A549 (cell line): ENCODE data around the gene ARL6IP6. TPM values are rescaled to one million over a fixed set of nuclear protein-coding genes. Genes with fewer than 3 reads are reported as not detected.

Experiments used
- ATAC-seq, 2 experiments: fragments of 200-7000 bp in 1 of 2; fragments of >200 bp in 1 of 2; cut with Nextera tagmentation in 1 of 2; cut with Tn5 transposase in 1 of 2; 3 replicates each; pipeline versions ENCODE4 v1.8.0 to v1.9.1; 2018 to 2020; ENCODE audit warnings: mild to moderate bottlenecking in 1 of 2, moderate library complexity in 1 of 2
- CTCF ChIA-PET: fragments of 300-600 bp; sonication (Branson Sonifier 250); formaldehyde crosslinking; extraction: SDS; loops from one replicate; lab custom pipeline; 2021; ENCODE audit warnings: antibody characterized with exemption, inconsistent platforms; lab: Yijun Ruan, JAX
- POLR2A ChIA-PET: fragments of 350-600 bp; formaldehyde crosslinking; extraction: SDS; loops from one replicate; lab custom pipeline; 2021; ENCODE audit warnings: antibody characterized with exemption, inconsistent platforms; lab: Yijun Ruan, JAX
- DNase-seq, 2 experiments: peaks; one replicate each; pipeline versions ENCODE4 v3.0.0 to v3.0.0-alpha.2; 2011 to 2016; ENCODE audit warnings: low read depth in 1 of 2, low spot score in 1 of 2
- FAIRE-seq: peaks from 2 replicates; lab custom pipeline; 2011; peaks lifted over from hg19 to GRCh38; lab: Jason Lieb, UNC
- H3K27ac ChIP-seq, 2 experiments: fragments of >200 bp; sonication (Bioruptor Twin); formaldehyde crosslinking; 3 replicates each; pipeline ENCODE4 v1.5.1; 2016 to 2017
- H3K4me1 ChIP-seq: fragments of >200 bp; sonication (Bioruptor Twin); formaldehyde crosslinking; 3 replicates; pipeline ENCODE4 v1.6.1; 2016
- H3K4me2 ChIP-seq: fragments of >200 bp; sonication (Bioruptor Twin); formaldehyde crosslinking; 3 replicates; pipeline ENCODE4 v1.6.1; 2016
- H3K4me3 ChIP-seq: fragments of >200 bp; sonication (Bioruptor Twin); formaldehyde crosslinking; 3 replicates; pipeline ENCODE4 v1.5.1; 2016
- H3K9me3 ChIP-seq: fragments of >200 bp; sonication (Bioruptor Twin); formaldehyde crosslinking; 3 replicates; pipeline ENCODE4 v1.6.1; 2016
- BHLHE40 ChIP-seq: IDR thresholded peaks from 2 replicates; pipeline ENCODE4 v1.6.1; 2012; ENCODE audit warnings: low read depth, low read length, inconsistent platforms
- CEBPB ChIP-seq, 2 experiments: fragments of >200 bp in 1 of 2; sonication (Bioruptor Twin) in 1 of 2; formaldehyde crosslinking in 1 of 2; IDR thresholded peaks; 2 replicates each; pipeline ENCODE4 v1.6.1; 2012 to 2016
- CHD4 ChIP-seq: fragments of 200-600 bp; sonication (generic); IDR thresholded peaks from 2 replicates; pipeline ENCODE4 v1.6.1; 2016; ENCODE audit warnings: antibody characterized with exemption, mild to moderate bottlenecking, borderline replicate concordance
- FOSL2 ChIP-seq, 2 experiments: fragments of 450-650 bp in 1 of 2; fragments of >200 bp in 1 of 2; sonication (Bioruptor Twin) in 1 of 2; formaldehyde crosslinking; IDR thresholded peaks; 2 replicates each; pipeline versions ENCODE4 v1.5.0 to v1.6.1; 2016 to 2020; ENCODE audit warnings: mild to moderate bottlenecking in 1 of 2, moderate library complexity in 1 of 2
- FOXS1 ChIP-seq: fragments of 250-450 bp; sonication (Bioruptor Pico); IDR thresholded peaks from 2 replicates; pipeline ENCODE4 v1.5.0; 2020; ENCODE audit warnings: mild to moderate bottlenecking, moderate library complexity
- GATA3 ChIP-seq: IDR thresholded peaks from 2 replicates; pipeline ENCODE4 v1.6.1; 2012; ENCODE audit warnings: borderline replicate concordance
- HOXA7 ChIP-seq: fragments of 250-450 bp; sonication (Bioruptor Pico); IDR thresholded peaks from 2 replicates; pipeline ENCODE4 v1.5.0; 2020; ENCODE audit warnings: mild to moderate bottlenecking, moderate library complexity
- JUN ChIP-seq, 2 experiments: fragments of >200 bp; sonication (Bioruptor Twin); formaldehyde crosslinking; IDR thresholded peaks; 2 replicates in 1 of 2; 3 replicates in 1 of 2; pipeline ENCODE4 v1.6.1; 2016 to 2017
- KDM1A ChIP-seq: fragments of 200-600 bp; sonication (generic); IDR thresholded peaks from 2 replicates; pipeline ENCODE4 v1.6.1; 2016; ENCODE audit warnings: low read depth, mild to moderate bottlenecking
- KDM5A ChIP-seq: fragments of 200-600 bp; sonication (generic); IDR thresholded peaks from 2 replicates; pipeline ENCODE4 v1.6.1; 2016; ENCODE audit warnings: antibody characterized with exemption, mild to moderate bottlenecking
- MAFK ChIP-seq: fragments of 450-650 bp; IDR thresholded peaks from 2 replicates; pipeline ENCODE4 v1.6.1; 2014; ENCODE audit not compliant: partially characterized antibody
- POLR2AphosphoS2 ChIP-seq: conservative IDR thresholded peaks from 2 replicates; pipeline ENCODE4 v1.6.1; 2012; ENCODE audit warnings: low read length, improper control_type of control experiment, inconsistent platforms
- RARB ChIP-seq: fragments of 250-450 bp; sonication (Bioruptor Pico); IDR thresholded peaks from 2 replicates; pipeline ENCODE4 v1.8.0; 2021; ENCODE audit warnings: mild to moderate bottlenecking, moderate library complexity
- RFX5 ChIP-seq: fragments of 450-650 bp; IDR thresholded peaks from 2 replicates; pipeline ENCODE4 v1.7.1; 2014; ENCODE audit warnings: antibody characterized with exemption, mild to moderate bottlenecking, moderate library complexity
- SMC3 ChIP-seq: fragments of >200 bp; sonication (Bioruptor Twin); formaldehyde crosslinking; IDR thresholded peaks from 3 replicates; pipeline ENCODE4 v1.6.1; 2018; ENCODE audit warnings: inconsistent platforms
- SREBF2 ChIP-seq: fragments of 450-650 bp; IDR thresholded peaks from 2 replicates; pipeline ENCODE4 v1.6.1; 2014; ENCODE audit warnings: mild to moderate bottlenecking, moderate library complexity
- TFCP2L1 ChIP-seq: fragments of 250-450 bp; sonication (Bioruptor Pico); IDR thresholded peaks from 2 replicates; pipeline ENCODE4 v1.5.0; 2021; ENCODE audit warnings: mild to moderate bottlenecking
- ZC3H11A ChIP-seq: fragments of 450-650 bp; IDR thresholded peaks from 2 replicates; pipeline ENCODE4 v1.6.1; 2014; ENCODE audit warnings: antibody characterized with exemption, mild to moderate bottlenecking
- ZSCAN20 ChIP-seq: fragments of 250-450 bp; sonication (Bioruptor Pico); IDR thresholded peaks from 2 replicates; pipeline ENCODE4 v1.8.0; 2022; ENCODE audit warnings: mild to moderate bottlenecking, moderate library complexity
- polyA plus RNA-seq, 4 experiments: library from polyadenylated mRNA; depleted of rRNA in 3 of 4; stranded (reverse); fragments of >200 nt; fragmentation: RNase III in 1 of 4; extraction: RNeasy Plus Mini Kit Qiagen cat#74134 plus additional on column Dnase treatment in 1 of 4; gene quantifications; 2 replicates in 3 of 4; 3 replicates in 1 of 4; pipeline ENCODE4 v1.2.3, GENCODE V29; 2011 to 2017
- TF ChIP-seq, protein P1 (sequence below): fragments of 150-350 bp; IDR thresholded peaks from 2 replicates; pipeline ENCODE4 v1.6.1; 2014; ENCODE audit warnings: low read depth, mild to moderate bottlenecking, low read length
- TF ChIP-seq, protein P2 (sequence below): fragments of >200 bp; sonication (Bioruptor Twin); formaldehyde crosslinking; IDR thresholded peaks from 3 replicates; pipeline ENCODE4 v1.6.1; 2016
- TF ChIP-seq, protein P3 (sequence below): IDR thresholded peaks from 2 replicates; pipeline ENCODE4 v1.6.1; 2012; ENCODE audit warnings: low read depth, borderline replicate concordance
- TF ChIP-seq, protein P4 (sequence below): fragments of >200 bp; sonication (Bioruptor Twin); formaldehyde crosslinking; IDR thresholded peaks from 3 replicates; pipeline ENCODE4 v1.5.1; 2016

Gene ARL6IP6
- polyA plus RNA-seq, 2 of the 4 experiments (the other 2 are of a cell fraction) = 28.1 to 72.7 TPM

DNA sequence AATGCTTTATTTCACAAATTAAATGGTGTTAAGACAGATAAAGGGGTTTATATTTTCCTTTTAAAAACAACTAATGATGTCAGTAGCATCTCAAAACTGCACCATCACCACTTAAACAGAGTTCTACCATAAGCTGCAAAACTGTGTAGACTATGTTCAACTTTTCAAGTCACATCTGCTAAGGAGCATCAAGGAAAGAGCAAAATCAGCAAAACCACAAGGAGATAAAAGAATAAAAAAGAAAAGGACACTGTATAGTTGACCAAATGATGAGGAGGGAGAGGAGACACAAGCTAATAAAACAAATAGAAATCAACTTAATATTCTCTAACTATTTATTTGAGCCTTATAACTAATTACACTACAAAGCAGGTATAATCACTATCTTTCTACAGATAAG is 35.0 kb upstream of the ARL6IP6 start:
- H3K4me3 ChIP-seq = no peak overlapping the region
- TF ChIP-seq, protein P1, sequence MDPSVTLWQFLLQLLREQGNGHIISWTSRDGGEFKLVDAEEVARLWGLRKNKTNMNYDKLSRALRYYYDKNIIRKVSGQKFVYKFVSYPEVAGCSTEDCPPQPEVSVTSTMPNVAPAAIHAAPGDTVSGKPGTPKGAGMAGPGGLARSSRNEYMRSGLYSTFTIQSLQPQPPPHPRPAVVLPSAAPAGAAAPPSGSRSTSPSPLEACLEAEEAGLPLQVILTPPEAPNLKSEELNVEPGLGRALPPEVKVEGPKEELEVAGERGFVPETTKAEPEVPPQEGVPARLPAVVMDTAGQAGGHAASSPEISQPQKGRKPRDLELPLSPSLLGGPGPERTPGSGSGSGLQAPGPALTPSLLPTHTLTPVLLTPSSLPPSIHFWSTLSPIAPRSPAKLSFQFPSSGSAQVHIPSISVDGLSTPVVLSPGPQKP = no peak
- TF ChIP-seq KDM5A (no peak), JUN (IDR thresholded peaks at IDR 0.05) (no peak), KDM1A (no peak), RFX5 (no peak), CEBPB (IDR thresholded peaks at IDR 0.05) (no peak), RARB (CRISPR knock-in tag) (no peak), BHLHE40 (no peak), ZSCAN20 (CRISPR knock-in tag) (no peak), POLR2AphosphoS2 (no peak), ZC3H11A (no peak), SREBF2 (no peak), HOXA7 (no peak), SMC3 (no peak), TFCP2L1 (CRISPR knock-in tag) (no peak), CHD4 (no peak), GATA3 (no peak), FOXS1 (CRISPR knock-in tag) (no peak)
- TF ChIP-seq, protein P2, sequence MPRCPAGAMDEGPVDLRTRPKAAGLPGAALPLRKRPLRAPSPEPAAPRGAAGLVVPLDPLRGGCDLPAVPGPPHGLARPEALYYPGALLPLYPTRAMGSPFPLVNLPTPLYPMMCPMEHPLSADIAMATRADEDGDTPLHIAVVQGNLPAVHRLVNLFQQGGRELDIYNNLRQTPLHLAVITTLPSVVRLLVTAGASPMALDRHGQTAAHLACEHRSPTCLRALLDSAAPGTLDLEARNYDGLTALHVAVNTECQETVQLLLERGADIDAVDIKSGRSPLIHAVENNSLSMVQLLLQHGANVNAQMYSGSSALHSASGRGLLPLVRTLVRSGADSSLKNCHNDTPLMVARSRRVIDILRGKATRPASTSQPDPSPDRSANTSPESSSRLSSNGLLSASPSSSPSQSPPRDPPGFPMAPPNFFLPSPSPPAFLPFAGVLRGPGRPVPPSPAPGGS = no peak
- TF ChIP-seq, protein P3, sequence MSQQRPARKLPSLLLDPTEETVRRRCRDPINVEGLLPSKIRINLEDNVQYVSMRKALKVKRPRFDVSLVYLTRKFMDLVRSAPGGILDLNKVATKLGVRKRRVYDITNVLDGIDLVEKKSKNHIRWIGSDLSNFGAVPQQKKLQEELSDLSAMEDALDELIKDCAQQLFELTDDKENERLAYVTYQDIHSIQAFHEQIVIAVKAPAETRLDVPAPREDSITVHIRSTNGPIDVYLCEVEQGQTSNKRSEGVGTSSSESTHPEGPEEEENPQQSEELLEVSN = no peak
- peaks cover 11% of the 10 kb centered on the region; the same call in 2 of the 3 replicates for H3K4me1 ChIP-seq
- FAIRE-seq (no peak), DNase-seq (no peak), ATAC-seq (no peak)
- CTCF ChIA-PET = no interaction called here
- H3K4me2 ChIP-seq = no peak overlapping the region
- H3K9me3 ChIP-seq = no peaks in the 10 kb centered on the region
- POLR2A ChIA-PET = no interaction called here
- no peak overlapping the region for H3K27ac ChIP-seq

DNA sequence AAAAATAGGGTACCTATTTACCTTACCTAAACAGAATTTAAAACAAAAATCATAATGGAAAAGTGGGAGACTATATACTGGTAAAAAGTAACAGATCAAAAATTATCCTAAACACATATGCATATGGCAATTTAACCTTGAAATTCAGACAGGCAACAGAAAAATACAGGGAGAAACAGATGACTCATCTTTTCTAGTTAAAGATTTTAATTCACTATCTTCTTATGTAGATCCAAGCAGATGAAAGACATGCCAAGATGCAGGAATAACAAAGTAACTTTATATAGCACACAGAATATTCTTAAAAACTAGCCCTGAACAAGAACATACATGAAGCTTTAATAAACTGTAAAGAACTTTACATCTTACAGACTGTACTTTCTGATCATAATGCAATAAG is 32.1 kb upstream of the ARL6IP6 start:
- ATAC-seq = no peak
- no peaks in the 10 kb centered on the region for H3K9me3 ChIP-seq
- H3K4me2 ChIP-seq = no peak overlapping the region
- H3K4me3 ChIP-seq = no peak overlapping the region
- CTCF ChIA-PET = no interaction called here
- no peak overlapping the region for H3K27ac ChIP-seq
- TF ChIP-seq FOSL2 (IDR thresholded peaks at IDR 0.05) = no peak
- peak; percentile 53; the same call in 1 of the 2 replicates for TF ChIP-seq FOSL2 (CRISPR knock-in tag; IDR thresholded peaks at IDR 0.05)
- TF ChIP-seq, protein P2 = no peak
- TF ChIP-seq, protein P4, sequence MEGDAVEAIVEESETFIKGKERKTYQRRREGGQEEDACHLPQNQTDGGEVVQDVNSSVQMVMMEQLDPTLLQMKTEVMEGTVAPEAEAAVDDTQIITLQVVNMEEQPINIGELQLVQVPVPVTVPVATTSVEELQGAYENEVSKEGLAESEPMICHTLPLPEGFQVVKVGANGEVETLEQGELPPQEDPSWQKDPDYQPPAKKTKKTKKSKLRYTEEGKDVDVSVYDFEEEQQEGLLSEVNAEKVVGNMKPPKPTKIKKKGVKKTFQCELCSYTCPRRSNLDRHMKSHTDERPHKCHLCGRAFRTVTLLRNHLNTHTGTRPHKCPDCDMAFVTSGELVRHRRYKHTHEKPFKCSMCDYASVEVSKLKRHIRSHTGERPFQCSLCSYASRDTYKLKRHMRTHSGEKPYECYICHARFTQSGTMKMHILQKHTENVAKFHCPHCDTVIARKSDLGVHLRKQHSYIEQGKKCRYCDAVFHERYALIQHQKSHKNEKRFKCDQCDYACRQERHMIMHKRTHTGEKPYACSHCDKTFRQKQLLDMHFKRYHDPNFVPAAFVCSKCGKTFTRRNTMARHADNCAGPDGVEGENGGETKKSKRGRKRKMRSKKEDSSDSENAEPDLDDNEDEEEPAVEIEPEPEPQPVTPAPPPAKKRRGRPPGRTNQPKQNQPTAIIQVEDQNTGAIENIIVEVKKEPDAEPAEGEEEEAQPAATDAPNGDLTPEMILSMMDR = no peak
- peak; percentile 46 for TF ChIP-seq MAFK
- DNase-seq = no peak
- no peak for FAIRE-seq
- POLR2A ChIA-PET = no interaction called here
- peaks cover 11% of the 10 kb centered on the region; the same call in 2 of the 3 replicates for H3K4me1 ChIP-seq
